Kidney epithelial cell (primary cell): ENCODE data around the gene NOX1. TPM values are rescaled to one million over a fixed set of nuclear protein-coding genes. Genes with fewer than 3 reads are reported as not detected.

Experiments
- total RNA-seq: library from RNA; depleted of rRNA; stranded (reverse); fragments of >200 nt; gene quantifications from 2 replicates; pipeline ENCODE4 v1.2.3, GENCODE V29; 2015

NOX1 gene
- total RNA-seq, 1 donor from 2014 or later = not detected

Other genes with a start within 250 kb of the NOX1 start
- 42.7 and 44.0 TPM in 2 replicates for gene TSPAN6, start 237.6 kb downstream of the NOX1 start, total RNA-seq
- gene SRPX2, start 230.2 kb downstream of the NOX1 start, total RNA-seq = 1.4 and 1.8 TPM in 2 replicates
- gene SYTL4, start 142.2 kb downstream of the NOX1 start, total RNA-seq = 3.2 and 3.3 TPM in 2 replicates
- gene CSTF2, start 54.0 kb downstream of the NOX1 start, total RNA-seq = 31.0 and 31.1 TPM in 2 replicates
- gene XKRX, start 54.6 kb upstream of the NOX1 start, total RNA-seq = 0.04 TPM in 1 of 2 replicates, not detected in the other
- not detected in 2 replicates for gene ARL13A, start 95.3 kb upstream of the NOX1 start, total RNA-seq
- gene TRMT2B, start 177.8 kb upstream of the NOX1 start, total RNA-seq = 14.2 and 20.2 TPM in 2 replicates
- gene TMEM35A, start 204.5 kb upstream of the NOX1 start, total RNA-seq = 0.41 and 0.50 TPM in 2 replicates
- gene CENPI, start 223.8 kb upstream of the NOX1 start, total RNA-seq = 1.8 and 2.6 TPM in 2 replicates